Measurements from ENCODE around the gene ADGRG1. TPM values are rescaled to one million over a fixed set of nuclear protein-coding genes. Genes with fewer than 3 reads are reported as not detected.

The ADGRG1 gene
- total RNA-seq, 1 donor from 2014 or later, result 116 TPM

DNA sequence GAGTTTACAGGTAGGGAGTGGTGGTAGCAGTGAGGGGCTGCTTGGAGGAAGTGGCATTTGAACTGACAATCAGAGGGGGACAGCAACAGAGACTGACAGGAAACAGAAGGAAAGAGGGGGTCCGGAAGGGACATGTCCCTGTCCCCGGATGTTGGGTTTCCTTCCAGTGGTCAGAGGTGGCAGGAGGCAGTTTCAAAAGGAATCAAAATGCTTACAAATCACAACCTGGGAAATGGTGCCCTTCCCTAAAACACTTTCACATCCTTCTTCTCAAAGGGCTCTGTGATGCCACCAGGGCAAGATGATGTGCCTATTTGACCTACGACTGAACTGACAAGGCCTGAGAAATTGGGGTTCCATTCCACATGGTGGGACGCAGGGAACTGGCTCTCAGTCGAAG is 19.7 kb downstream of the ADGRG1 start:
- no peaks in the 10 kb centered on the region for H3K36me3 Mint-ChIP-seq (ENCODE audit: unreplicated experiment)
- H3K27me3 Mint-ChIP-seq (ENCODE audit: unreplicated experiment), result peaks cover 9% of the 10 kb centered on the region
- no peak overlapping the region for H3K27ac Mint-ChIP-seq (ENCODE audit: unreplicated experiment)
- peaks cover 3% of the 10 kb centered on the region for H3K9me3 Mint-ChIP-seq (ENCODE audit: unreplicated experiment)
- no peak overlapping the region for H3K4me3 Mint-ChIP-seq (ENCODE audit: unreplicated experiment)
- DNase-seq, result no peak
- peaks cover 10% of the 10 kb centered on the region for H3K4me1 Mint-ChIP-seq (ENCODE audit: low read depth, unreplicated experiment)
- TF ChIP-seq, protein P1, sequence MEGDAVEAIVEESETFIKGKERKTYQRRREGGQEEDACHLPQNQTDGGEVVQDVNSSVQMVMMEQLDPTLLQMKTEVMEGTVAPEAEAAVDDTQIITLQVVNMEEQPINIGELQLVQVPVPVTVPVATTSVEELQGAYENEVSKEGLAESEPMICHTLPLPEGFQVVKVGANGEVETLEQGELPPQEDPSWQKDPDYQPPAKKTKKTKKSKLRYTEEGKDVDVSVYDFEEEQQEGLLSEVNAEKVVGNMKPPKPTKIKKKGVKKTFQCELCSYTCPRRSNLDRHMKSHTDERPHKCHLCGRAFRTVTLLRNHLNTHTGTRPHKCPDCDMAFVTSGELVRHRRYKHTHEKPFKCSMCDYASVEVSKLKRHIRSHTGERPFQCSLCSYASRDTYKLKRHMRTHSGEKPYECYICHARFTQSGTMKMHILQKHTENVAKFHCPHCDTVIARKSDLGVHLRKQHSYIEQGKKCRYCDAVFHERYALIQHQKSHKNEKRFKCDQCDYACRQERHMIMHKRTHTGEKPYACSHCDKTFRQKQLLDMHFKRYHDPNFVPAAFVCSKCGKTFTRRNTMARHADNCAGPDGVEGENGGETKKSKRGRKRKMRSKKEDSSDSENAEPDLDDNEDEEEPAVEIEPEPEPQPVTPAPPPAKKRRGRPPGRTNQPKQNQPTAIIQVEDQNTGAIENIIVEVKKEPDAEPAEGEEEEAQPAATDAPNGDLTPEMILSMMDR (IDR thresholded peaks at IDR 0.05; ENCODE audit: partially characterized antibody, unreplicated experiment), result no peak

- DNase-seq, result peak; percentile 87
- Mint-ChIP-seq H3K9me3 (ENCODE audit: unreplicated experiment) (peaks cover 3% of the 10 kb centered on the region), H3K27ac (ENCODE audit: unreplicated experiment) (no peak overlapping the region), H3K4me3 (ENCODE audit: unreplicated experiment) (no peak overlapping the region), H3K36me3 (ENCODE audit: unreplicated experiment) (no peaks in the 10 kb centered on the region), H3K4me1 (ENCODE audit: low read depth, unreplicated experiment) (peaks cover 14% of the 10 kb centered on the region), H3K27me3 (ENCODE audit: unreplicated experiment) (peaks cover 9% of the 10 kb centered on the region)
- TF ChIP-seq, protein P1 (IDR thresholded peaks at IDR 0.05; ENCODE audit: partially characterized antibody, unreplicated experiment), result peak; percentile 100
Observed at GRCh38 chr16:57648581-57649442, 20.4 kb downstream of the ADGRG1 start.

- H3K9me3 Mint-ChIP-seq (ENCODE audit: unreplicated experiment), result peaks cover 3% of the 10 kb centered on the region
- TF ChIP-seq, protein P1 (IDR thresholded peaks at IDR 0.05; ENCODE audit: partially characterized antibody, unreplicated experiment), result no peak
- H3K27me3 Mint-ChIP-seq (ENCODE audit: unreplicated experiment), result peaks cover 9% of the 10 kb centered on the region
- H3K36me3 Mint-ChIP-seq (ENCODE audit: unreplicated experiment), result no peaks in the 10 kb centered on the region
- peaks cover 14% of the 10 kb centered on the region for H3K4me1 Mint-ChIP-seq (ENCODE audit: low read depth, unreplicated experiment)
- no peak overlapping the region for H3K4me3 Mint-ChIP-seq (ENCODE audit: unreplicated experiment)
- no peak for DNase-seq
- H3K27ac Mint-ChIP-seq (ENCODE audit: unreplicated experiment), result no peak overlapping the region
Observed at GRCh38 chr16:57649443-57649751, 21.0 kb downstream of the ADGRG1 start.

DNA sequence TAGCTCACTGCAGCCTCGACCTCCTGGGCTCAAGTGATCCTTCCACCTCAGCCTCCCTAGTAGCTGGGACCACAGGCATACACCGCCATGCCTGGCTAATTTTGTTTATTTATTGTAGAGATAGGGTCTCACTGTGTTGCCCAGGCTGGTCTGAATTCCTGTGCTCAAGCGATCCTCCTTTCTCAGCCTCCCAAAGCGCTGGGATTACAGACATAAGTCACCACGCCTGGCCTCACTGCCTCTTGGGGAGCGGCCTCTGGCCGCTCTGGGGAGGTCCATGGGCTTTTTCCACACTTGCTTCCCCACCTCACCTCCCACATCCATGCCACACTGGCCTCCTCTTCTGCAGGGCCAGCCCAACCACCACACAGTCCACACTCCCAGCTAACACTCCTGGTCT is 21.4 kb downstream of the ADGRG1 start:
- peaks cover 9% of the 10 kb centered on the region for H3K27me3 Mint-ChIP-seq (ENCODE audit: unreplicated experiment)
- H3K36me3 Mint-ChIP-seq (ENCODE audit: unreplicated experiment), result no peaks in the 10 kb centered on the region
- H3K9me3 Mint-ChIP-seq (ENCODE audit: unreplicated experiment), result peaks cover 3% of the 10 kb centered on the region
- no peak overlapping the region for H3K4me3 Mint-ChIP-seq (ENCODE audit: unreplicated experiment)
- H3K4me1 Mint-ChIP-seq (ENCODE audit: low read depth, unreplicated experiment), result peaks cover 14% of the 10 kb centered on the region
- H3K27ac Mint-ChIP-seq (ENCODE audit: unreplicated experiment), result no peak overlapping the region
- no peak for DNase-seq
- TF ChIP-seq, protein P1 (IDR thresholded peaks at IDR 0.05; ENCODE audit: partially characterized antibody, unreplicated experiment), result no peak

Data from glutamatergic neuron (in vitro differentiated cells).